HL-60/S4 treated with phorbol 12-myristate 13-acetate at 8.2 ng/mL for 4 days and 3 days (cell line): ENCODE results near the gene ENDOU.

ENCODE experiments used
- in situ Hi-C: fragments of 300-500 bp; cut with MboI; formaldehyde crosslinking; loops from 2 replicates; pipeline ENCODE4 v1.15.0; 2022; ENCODE audit warnings: low sequenced_read_pairs

Gene ENDOU

GRCh38 chr12:47725091-47725772 is at the start of gene ENDOU:
Gene ENDOU (minus strand): TSS chr12:47725490. CDS start chr12:47725413, 77 bp downstream.
- in situ Hi-C loops, result loop anchor here (10.0 to 25.0 kb wide), 2 partner anchors 50 to 437 kb away; partner anchors contain the start of genes ASB8 and SLC48A1

- in situ Hi-C loops, result loop anchor here (10.0 kb wide), 1 partner anchor 50 kb away; the partner anchor contains the start of gene ENDOU
These were observed 49.4 kb upstream of the ENDOU start for GRCh38 chr12:47774663-47775062.

GRCh38 chr12:47773858-47774580 is 48.7 kb upstream of the ENDOU start:
- in situ Hi-C loops, result loop anchor here (10.0 kb wide), 1 partner anchor 49 kb away; the partner anchor contains the start of gene ENDOU

GRCh38 chr12:47773062-47773857 is 48.0 kb upstream of the ENDOU start, which contains the start of gene SLC48A1:
Gene SLC48A1 (plus strand): TSS chr12:47773238. CDS start chr12:47773305, 67 bp downstream.
- in situ Hi-C loops, result loop anchor here (10.0 kb wide), 1 partner anchor 48 kb away; the partner anchor contains the start of gene ENDOU

GRCh38 chr12:47772738-47773061 is 47.4 kb upstream of the ENDOU start:
- in situ Hi-C loops, result loop anchor here (10.0 kb wide), 1 partner anchor 48 kb away; the partner anchor contains the start of gene ENDOU

- in situ Hi-C loops, result loop anchor here (10.0 kb wide), 1 partner anchor 47 kb away; the partner anchor contains the start of gene ENDOU
These were observed 46.9 kb upstream of the ENDOU start for GRCh38 chr12:47772094-47772660.

GRCh38 chr12:47771304-47771703 is 46.0 kb upstream of the ENDOU start:
- in situ Hi-C loops, result loop anchor here (10.0 kb wide), 1 partner anchor 47 kb away; the partner anchor contains the start of gene ENDOU

- in situ Hi-C loops, result loop anchor here (10.0 kb wide), 1 partner anchor 45 kb away; the partner anchor contains the start of gene ENDOU
These were observed 44.9 kb upstream of the ENDOU start for GRCh38 chr12:47770086-47770726.

- in situ Hi-C loops, result loop anchor here (10.0 kb wide), 1 partner anchor 45 kb away; the partner anchor contains the start of gene ENDOU
These were observed 44.2 kb upstream of the ENDOU start for GRCh38 chr12:47769234-47770085.

GRCh38 chr12:47768323-47768811 is 43.1 kb upstream of the ENDOU start:
- in situ Hi-C loops, result no loop called here

GRCh38 chr12:47767216-47767724 is 42.0 kb upstream of the ENDOU start:
- in situ Hi-C loops, result no loop called here

- in situ Hi-C loops, result no loop called here
These were observed 41.4 kb upstream of the ENDOU start for GRCh38 chr12:47766502-47767215.

GRCh38 chr12:47763481-47764346 is 38.4 kb upstream of the ENDOU start:
- in situ Hi-C loops, result no loop called here

- in situ Hi-C loops, result no loop called here
These were observed 37.7 kb upstream of the ENDOU start for GRCh38 chr12:47762850-47763465.

GRCh38 chr12:47758834-47759690 is 33.8 kb upstream of the ENDOU start, which contains the start of gene RAPGEF3:
Gene RAPGEF3 (minus strand): TSS chr12:47758880. CDS start chr12:47758556, 324 bp downstream.
- in situ Hi-C loops, result no loop called here

- in situ Hi-C loops, result no loop called here
These were observed 33.2 kb upstream of the ENDOU start for GRCh38 chr12:47758584-47758833.
